HG02588 (cell line): ENCODE measurements around the gene NFU1.

ENCODE experiments used
- ATAC-seq: cut with Tn5 transposase; IDR thresholded peaks from one replicate; pipeline ENCODE4 v1.9.1; 2021; ENCODE audit warnings: mild to moderate bottlenecking, moderate library complexity; ENCODE audit not compliant: unreplicated experiment

Gene NFU1

DNA sequence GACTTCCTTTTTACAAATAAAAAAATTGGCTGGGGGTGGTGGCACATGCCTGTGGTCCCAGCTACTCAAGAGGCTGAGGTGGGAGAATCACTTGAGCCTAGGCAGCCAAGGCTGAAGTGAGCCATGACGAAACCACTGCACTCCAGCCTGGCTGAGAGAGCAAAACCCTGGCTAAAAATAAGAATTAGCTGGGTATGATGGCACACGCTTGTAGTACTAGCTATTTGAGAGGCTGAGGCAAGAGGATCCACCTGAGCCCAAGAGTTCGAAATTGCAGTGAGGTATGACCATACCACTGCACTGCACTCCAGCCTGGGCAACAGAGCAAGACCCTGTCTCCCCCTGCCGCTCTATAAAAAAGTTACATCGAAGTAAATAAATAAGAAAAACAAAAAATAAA lies 83.9 kb downstream of the NFU1 start:
- ATAC-seq, result no peak

DNA sequence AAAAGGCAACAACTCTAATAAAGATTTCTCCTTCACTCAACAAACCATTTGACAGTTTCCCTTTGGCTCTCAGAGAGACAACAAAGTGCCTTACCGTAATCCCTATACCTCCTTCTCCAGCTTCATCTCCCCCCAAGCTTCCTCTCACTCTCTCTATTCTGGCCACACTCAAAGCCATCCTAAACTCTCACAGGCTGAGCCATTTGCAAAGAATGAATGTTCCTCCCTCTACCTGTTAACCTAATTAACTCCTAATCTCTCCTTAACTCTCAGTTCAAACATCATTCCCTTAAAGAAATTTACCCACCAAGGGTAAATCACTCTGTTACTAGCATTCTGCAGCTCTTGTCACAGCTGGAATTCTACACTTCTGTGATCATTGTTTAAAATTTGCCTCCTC lies 88.5 kb downstream of the NFU1 start:
- ATAC-seq, result no peak
